ENCODE measurements around the gene NTPCR. TPM values are rescaled to one million over a fixed set of nuclear protein-coding genes. Genes with fewer than 3 reads are reported as not detected.

NTPCR gene
- total RNA-seq, 1 donor from 2014 or later: 19.2 TPM

GRCh38 chr1:232973652-232974611 is 23.5 kb downstream of the NTPCR start:
- TF ChIP-seq POLR2AphosphoS5 (IDR thresholded peaks at IDR 0.05; ENCODE audit: insufficient read depth in 1 of 2, low read depth in 1 of 2) (no peak), POLR2A (IDR thresholded peaks at IDR 0.05) (no peak)
- TF ChIP-seq, protein P1, sequence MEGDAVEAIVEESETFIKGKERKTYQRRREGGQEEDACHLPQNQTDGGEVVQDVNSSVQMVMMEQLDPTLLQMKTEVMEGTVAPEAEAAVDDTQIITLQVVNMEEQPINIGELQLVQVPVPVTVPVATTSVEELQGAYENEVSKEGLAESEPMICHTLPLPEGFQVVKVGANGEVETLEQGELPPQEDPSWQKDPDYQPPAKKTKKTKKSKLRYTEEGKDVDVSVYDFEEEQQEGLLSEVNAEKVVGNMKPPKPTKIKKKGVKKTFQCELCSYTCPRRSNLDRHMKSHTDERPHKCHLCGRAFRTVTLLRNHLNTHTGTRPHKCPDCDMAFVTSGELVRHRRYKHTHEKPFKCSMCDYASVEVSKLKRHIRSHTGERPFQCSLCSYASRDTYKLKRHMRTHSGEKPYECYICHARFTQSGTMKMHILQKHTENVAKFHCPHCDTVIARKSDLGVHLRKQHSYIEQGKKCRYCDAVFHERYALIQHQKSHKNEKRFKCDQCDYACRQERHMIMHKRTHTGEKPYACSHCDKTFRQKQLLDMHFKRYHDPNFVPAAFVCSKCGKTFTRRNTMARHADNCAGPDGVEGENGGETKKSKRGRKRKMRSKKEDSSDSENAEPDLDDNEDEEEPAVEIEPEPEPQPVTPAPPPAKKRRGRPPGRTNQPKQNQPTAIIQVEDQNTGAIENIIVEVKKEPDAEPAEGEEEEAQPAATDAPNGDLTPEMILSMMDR (IDR thresholded peaks at IDR 0.05): no peak
- no peak for DNase-seq (ENCODE audit: extremely low spot score in 2 of 2)
- peaks cover 12% of the 10 kb centered on the region for H3K4me1 ChIP-seq
- no peak overlapping the region for H3K27ac ChIP-seq
- peaks cover 0 to 29% of the 10 kb centered on the region in 2 donors for H3K36me3 ChIP-seq
- no peaks in the 10 kb centered on the region for H3K27me3 ChIP-seq
- intact Hi-C loops (cut with DNase I): loop anchor here (10.0 kb wide), 1 partner anchor 899 kb away; no protein-coding TSS in a partner anchor
- H3K4me3 ChIP-seq: no peak overlapping the region
- peaks cover 3% of the 10 kb centered on the region for H3K9me3 ChIP-seq

GRCh38 chr1:232974971-232975370 is 24.6 kb downstream of the NTPCR start:
- no peak for DNase-seq (ENCODE audit: extremely low spot score in 2 of 2)

GRCh38 chr1:232978091-232978634 is 27.8 kb downstream of the NTPCR start:
- Histone ChIP-seq H3K27ac (no peak overlapping the region), H3K36me3 (peaks cover 0 to under 1% of the 10 kb centered on the region in 2 donors), H3K4me1 (peaks cover 12% of the 10 kb centered on the region), H3K4me3 (no peak overlapping the region), H3K27me3 (no peaks in the 10 kb centered on the region), H3K9me3 (peaks cover 3% of the 10 kb centered on the region)
- TF ChIP-seq POLR2AphosphoS5 (IDR thresholded peaks at IDR 0.05; ENCODE audit: insufficient read depth in 1 of 2, low read depth in 1 of 2) (no peak), POLR2A (IDR thresholded peaks at IDR 0.05) (no peak)
- TF ChIP-seq, protein P1 (IDR thresholded peaks at IDR 0.05): no peak
- no peak for DNase-seq (ENCODE audit: extremely low spot score in 2 of 2)
- intact Hi-C loops (cut with DNase I): loop anchor here (10.0 kb wide), 1 partner anchor 903 kb away; no protein-coding TSS in a partner anchor

More at GRCh38 chr1:232974971-232975370, 24.6 kb downstream of the NTPCR start:
- Histone ChIP-seq H3K4me1 (peaks cover 12% of the 10 kb centered on the region), H3K4me3 (no peak overlapping the region), H3K27ac (no peak overlapping the region), H3K27me3 (no peaks in the 10 kb centered on the region), H3K9me3 (peaks cover 3% of the 10 kb centered on the region), H3K36me3 (peaks cover 0 to 27% of the 10 kb centered on the region in 2 donors)
- intact Hi-C loops (cut with DNase I): loop anchor here (10.0 kb wide), 1 partner anchor 900 kb away; no protein-coding TSS in a partner anchor
- no peak for TF ChIP-seq POLR2A (IDR thresholded peaks at IDR 0.05)
- no peak for TF ChIP-seq POLR2AphosphoS5 (IDR thresholded peaks at IDR 0.05; ENCODE audit: insufficient read depth in 1 of 2, low read depth in 1 of 2)
- TF ChIP-seq, protein P1 (IDR thresholded peaks at IDR 0.05): no peak

DNA sequence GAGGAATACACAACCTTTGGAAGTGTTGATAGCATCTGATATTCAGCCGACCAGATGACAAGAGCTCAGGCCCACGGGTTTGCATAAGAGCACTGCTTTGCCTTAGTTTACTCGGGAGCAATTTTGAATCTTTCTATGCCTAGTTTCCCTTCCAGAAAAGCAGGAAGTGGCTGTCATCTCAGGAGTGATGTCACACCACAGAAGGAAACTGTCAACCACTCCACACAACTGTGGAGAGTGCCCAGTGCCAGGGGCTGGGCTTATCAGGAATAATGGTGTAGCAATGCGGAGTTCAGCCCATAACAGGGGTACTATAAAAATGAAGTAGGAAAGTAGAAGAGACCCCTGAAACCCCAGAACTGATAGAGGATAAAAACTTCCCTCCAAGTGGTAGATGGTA is 28.4 kb downstream of the NTPCR start:
- no peaks in the 10 kb centered on the region for H3K36me3 ChIP-seq
- TF ChIP-seq POLR2A (IDR thresholded peaks at IDR 0.05) (no peak), POLR2AphosphoS5 (IDR thresholded peaks at IDR 0.05; ENCODE audit: insufficient read depth in 1 of 2, low read depth in 1 of 2) (no peak)
- TF ChIP-seq, protein P1 (IDR thresholded peaks at IDR 0.05): no peak
- intact Hi-C loops (cut with DNase I): loop anchor here (10.0 kb wide), 1 partner anchor 904 kb away; no protein-coding TSS in a partner anchor

More for the DNA sequence above, 28.4 kb downstream of the NTPCR start:
- Histone ChIP-seq H3K4me1 (peaks cover 12% of the 10 kb centered on the region), H3K4me3 (no peak overlapping the region), H3K9me3 (peaks cover under 1% of the 10 kb centered on the region), H3K27ac (no peak overlapping the region), H3K27me3 (no peaks in the 10 kb centered on the region)
- DNase-seq (ENCODE audit: extremely low spot score in 2 of 2): no peak

Measured in vagina (tissue), 2 donors.